RWPE1 (cell line): ENCODE data around the gene VEZF1.

Source experiments
- CTCF ChIA-PET: fragments of 350-600 bp; sonication (Branson Sonifier 250); formaldehyde crosslinking; extraction: SDS; loops from one replicate; lab custom pipeline; 2021; lab: Yijun Ruan, JAX
- POLR2A ChIA-PET: fragments of 400-600 bp; formaldehyde crosslinking; extraction: SDS; loops from one replicate; lab custom pipeline; 2020; ENCODE audit warnings: antibody characterized with exemption; ENCODE audit not compliant: low non-redundant PET; lab: Yijun Ruan, JAX
- DNase-seq: peaks from one replicate; pipeline ENCODE4 v3.0.0; 2012; ENCODE audit warnings: low spot score
- H3K27ac ChIP-seq: fragments of 450-650 bp; 2 replicates; pipeline ENCODE4 v1.5.1; 2017
- TF ChIP-seq, protein P1 (sequence below): fragments of 450-650 bp; conservative IDR thresholded peaks from 2 replicates; pipeline ENCODE4 v1.5.1; 2017; ENCODE audit warnings: low read depth, mild to moderate bottlenecking

The VEZF1 gene

GRCh38 chr17:57946798-57947358 is 41.2 kb downstream of the VEZF1 start:
- TF ChIP-seq, protein P1, sequence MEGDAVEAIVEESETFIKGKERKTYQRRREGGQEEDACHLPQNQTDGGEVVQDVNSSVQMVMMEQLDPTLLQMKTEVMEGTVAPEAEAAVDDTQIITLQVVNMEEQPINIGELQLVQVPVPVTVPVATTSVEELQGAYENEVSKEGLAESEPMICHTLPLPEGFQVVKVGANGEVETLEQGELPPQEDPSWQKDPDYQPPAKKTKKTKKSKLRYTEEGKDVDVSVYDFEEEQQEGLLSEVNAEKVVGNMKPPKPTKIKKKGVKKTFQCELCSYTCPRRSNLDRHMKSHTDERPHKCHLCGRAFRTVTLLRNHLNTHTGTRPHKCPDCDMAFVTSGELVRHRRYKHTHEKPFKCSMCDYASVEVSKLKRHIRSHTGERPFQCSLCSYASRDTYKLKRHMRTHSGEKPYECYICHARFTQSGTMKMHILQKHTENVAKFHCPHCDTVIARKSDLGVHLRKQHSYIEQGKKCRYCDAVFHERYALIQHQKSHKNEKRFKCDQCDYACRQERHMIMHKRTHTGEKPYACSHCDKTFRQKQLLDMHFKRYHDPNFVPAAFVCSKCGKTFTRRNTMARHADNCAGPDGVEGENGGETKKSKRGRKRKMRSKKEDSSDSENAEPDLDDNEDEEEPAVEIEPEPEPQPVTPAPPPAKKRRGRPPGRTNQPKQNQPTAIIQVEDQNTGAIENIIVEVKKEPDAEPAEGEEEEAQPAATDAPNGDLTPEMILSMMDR, result no peak
- DNase-seq, result peak; percentile 80
- ChIA-PET POLR2A (interaction anchor here (0.6 kb wide), 2 partner anchors 16 to 1139 kb away, joined by 3 to 6 read pairs; no protein-coding TSS in a partner anchor), CTCF (interaction anchor here (0.6 to 1.5 kb wide), 6 partner anchors 34 to 89 kb away, joined by 3 to 5 read pairs (median 3); partner anchors contain the start of gene SRSF1)
- peak overlapping the region; percentile 91 for H3K27ac ChIP-seq

- TF ChIP-seq, protein P1, result no peak
- peak overlapping the region; percentile 91 for H3K27ac ChIP-seq
- CTCF ChIA-PET, result interaction anchor here (0.6 to 1.5 kb wide), 11 partner anchors 11 to 604 kb away, joined by 3 to 5 read pairs (median 3); partner anchors contain the start of gene SRSF1
- POLR2A ChIA-PET, result no interaction called here
- DNase-seq, result peak; percentile 74
These were observed 41.9 kb downstream of the VEZF1 start for GRCh38 chr17:57945996-57946797.

GRCh38 chr17:57944908-57945307 is 43.1 kb downstream of the VEZF1 start:
- TF ChIP-seq, protein P1, result no peak
- ChIA-PET POLR2A (no interaction called here), CTCF (no interaction called here)
- no peak overlapping the region for H3K27ac ChIP-seq
- no peak for DNase-seq

DNA sequence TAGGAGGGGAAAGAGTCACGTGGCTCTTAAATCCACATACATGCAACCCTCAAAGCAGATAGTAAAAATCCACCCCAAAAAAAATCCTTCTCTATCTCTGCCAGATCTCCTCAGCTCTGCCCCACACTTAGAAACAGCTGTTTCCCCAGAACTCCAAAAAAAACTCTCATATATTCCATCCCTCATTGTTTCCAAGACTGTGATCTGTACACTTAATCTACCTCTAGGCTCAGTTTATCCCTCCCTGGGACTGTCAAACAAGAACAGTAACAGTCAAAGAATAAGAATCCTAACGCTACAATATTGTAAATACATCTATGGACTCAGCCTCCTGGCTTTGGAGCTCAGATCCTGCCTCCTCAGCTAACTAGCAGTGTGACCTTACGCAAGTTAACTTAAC is 44.4 kb downstream of the VEZF1 start:
- no peak overlapping the region for H3K27ac ChIP-seq
- no peak for DNase-seq
- TF ChIP-seq, protein P1, result no peak
- CTCF ChIA-PET, result no interaction called here
- POLR2A ChIA-PET, result no interaction called here

GRCh38 chr17:57943140-57943539 is 44.9 kb downstream of the VEZF1 start:
- TF ChIP-seq, protein P1, result no peak
- ChIA-PET CTCF (no interaction called here), POLR2A (no interaction called here)
- peak overlapping the region; percentile 79 for H3K27ac ChIP-seq
- DNase-seq, result no peak

DNA sequence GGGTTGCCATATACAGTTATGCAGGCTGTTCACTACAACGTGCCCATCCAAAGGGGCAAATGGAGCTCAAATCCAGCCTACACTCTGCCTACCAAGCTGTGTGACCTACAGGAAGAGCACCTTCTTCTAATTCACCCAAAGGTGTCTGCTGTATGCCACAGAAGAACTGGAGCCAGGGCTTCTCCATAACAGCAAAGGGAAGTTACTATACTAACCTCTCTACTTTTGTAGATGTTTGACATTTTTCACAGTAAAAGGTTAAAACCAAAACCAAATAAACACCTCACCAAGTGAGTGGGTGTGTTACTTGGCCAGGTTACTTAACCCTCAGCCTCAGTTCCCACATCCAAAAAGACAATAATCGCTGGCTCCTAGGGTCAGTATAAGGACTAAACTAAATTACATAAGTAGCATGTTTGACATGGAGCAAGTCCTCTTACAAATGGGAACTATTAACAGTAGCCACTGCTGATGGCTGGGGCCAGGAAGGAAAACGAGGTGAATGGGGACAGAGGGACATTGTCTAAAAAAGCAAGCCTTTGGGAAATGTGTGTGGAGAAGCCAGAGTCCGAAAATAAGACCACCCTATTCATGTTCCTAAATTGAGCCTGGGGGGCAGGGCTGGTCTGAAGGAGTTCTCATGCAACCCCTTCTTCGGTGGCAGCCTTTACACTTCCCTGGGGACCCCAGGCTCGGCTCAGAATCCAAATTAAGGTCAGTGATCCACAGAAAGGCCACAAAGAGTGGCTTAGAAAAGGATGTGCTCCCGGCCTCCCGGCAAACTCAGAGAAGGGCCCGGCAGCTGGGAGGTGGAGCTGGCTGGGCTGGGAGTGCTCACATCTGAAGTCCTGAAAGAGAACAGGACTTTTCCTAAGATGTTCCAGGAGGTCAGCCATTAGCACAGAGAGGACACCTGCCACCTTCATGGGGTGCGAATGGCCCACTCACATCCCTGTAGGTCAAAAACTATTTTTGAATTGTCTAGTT is 46.4 kb downstream of the VEZF1 start:
- ChIA-PET CTCF (no interaction called here), POLR2A (no interaction called here)
- H3K27ac ChIP-seq, result peak overlapping the region; percentile 79
- TF ChIP-seq, protein P1, result no peak
- no peak for DNase-seq
